ENCODE measurements around the gene DNASE1L1.
A peak's percentile ranks its signal among the peaks of the same experiment; 100 is the strongest.
"Not testable (repeated sequence)": the region's sequence is repeated elsewhere in the genome, so short reads cannot be mapped to it uniquely, and the experiment has no call there.

DNASE1L1 gene

DNA sequence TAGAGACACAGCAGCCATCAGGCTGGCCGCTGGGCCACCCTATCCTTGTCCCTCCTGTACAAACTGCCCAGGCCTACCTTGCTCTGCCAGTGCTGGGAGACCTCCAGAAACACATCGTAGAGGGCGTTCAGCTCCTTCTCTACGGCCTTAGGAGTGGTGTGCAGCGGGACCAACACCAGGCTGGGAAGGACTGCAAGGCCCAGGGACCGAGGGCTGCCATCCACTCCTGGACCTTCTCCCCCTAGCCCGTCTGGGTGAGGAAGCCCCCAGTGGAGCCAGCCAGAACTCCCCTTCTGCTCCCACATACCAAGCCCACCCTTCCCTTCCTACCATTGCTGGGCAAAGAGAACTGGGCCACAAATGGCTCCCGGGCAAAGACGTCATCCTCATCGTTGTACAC, 5.9 kb downstream of the DNASE1L1 start:
- DNase-seq = no peak

DNA sequence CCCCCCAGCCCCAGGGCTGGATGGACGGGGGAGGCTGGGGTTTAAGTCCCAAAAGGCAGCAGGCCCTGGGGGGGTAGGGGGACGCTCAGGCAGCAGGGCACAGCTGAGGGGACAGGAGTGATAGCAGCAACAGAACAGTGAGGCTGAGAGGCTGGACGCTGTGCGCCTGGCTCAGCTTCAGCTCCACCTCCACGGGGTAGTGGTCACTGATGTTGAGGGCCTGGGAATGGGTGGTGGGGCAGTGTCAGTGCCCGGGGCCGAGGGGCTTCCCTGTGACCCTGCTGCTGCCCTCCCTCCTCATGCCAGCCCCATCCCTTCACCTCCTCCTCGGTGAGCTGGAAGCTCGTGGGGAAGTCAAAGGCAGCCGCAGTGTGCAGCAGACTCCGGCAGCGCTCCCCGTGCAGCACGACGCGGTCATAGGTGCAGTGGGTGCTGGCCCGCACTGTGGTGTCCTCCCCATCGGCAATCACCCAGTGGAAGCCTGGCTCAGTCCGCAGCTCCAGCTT, 6.4 kb downstream of the DNASE1L1 start:
- no peak for DNase-seq

DNA sequence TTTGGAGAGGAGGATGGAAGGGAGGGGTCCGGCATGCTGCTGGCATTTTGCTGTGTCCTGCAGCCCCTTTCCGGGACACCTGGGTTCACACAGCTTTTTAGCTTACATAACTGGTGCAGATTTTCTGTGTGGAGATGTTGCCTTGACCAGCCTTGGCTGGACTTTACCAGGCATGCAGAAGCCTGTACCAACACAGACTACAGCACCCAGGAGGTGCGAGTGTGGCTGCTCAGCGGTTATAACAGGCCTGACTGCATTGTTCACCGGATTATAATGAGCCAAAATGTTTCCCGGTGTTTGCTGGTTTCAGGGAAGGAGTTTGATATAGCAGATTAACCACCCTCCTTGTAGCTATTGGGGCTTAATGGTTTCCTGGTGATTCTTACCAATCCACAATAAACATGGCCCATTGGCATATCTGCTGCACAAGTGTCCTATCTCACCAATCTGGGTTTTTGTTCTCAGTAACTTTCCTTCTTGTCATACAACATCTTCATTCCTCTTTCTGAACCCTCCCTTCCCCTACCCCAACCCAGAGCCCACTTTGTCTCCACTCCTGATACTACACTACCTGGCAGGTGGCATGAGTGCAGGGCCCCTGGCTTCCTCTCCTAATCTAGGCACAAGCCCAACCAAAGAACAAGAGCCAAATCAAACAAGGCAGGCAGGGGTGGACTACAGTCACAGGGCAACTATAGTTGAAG, 7.0 kb downstream of the DNASE1L1 start:
- DNase-seq = peak; percentile 25

DNA sequence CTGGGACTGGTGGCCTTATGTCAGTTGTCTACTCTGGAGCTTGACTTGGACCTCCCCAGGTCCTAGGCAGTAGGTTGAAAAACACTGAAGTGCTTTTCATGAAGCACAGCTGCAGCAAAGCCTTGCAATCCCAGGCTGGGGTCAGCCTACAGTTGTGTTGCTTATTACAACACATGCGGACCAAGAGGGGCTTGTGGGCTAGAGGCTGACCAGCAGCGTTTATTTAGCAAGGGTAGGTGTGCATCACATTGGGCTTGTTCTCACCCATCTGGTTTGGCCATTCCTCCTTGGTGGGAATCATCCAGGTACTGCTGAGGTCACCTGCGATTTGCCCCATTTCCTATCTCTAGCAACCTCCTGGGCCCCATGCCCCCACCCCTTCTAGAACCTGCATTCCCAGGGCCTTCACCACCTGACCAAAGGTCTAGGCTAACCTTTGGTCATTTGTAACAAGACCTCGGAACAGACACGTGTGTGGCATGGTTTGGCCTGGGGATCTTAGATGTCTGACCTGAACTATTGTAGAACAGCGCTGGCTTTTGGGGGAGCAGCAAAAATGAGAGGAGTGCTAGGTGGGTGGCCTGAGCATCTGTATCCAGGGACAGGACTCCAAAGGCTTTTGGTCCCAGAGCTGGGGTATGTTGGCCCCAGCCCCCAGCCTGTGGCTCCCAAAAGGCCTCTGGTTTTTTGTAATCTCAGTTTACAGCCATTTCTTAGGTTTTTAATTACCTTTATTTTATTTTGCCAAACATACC, 7.8 kb downstream of the DNASE1L1 start:
- DNase-seq = peak; percentile 44

DNA sequence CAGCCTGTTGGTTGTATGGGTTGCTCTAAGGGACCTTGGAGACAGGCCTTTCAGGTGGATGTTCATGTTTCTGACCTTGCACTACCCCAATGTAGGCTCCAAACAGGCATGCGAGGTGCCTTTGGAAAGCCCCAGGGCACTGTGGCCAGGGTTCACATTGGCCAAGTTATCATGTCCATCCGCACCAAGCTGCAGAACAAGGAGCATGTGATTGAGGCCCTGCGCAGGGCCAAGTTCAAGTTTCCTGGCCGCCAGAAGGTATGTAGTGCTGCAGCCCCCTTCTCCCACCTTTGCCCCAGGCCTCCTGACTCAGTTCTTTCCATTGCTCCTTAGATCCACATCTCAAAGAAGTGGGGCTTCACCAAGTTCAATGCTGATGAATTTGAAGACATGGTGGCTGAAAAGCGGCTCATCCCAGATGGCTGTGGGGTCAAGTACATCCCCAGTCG, 8.7 kb downstream of the DNASE1L1 start:
- not testable (repeated sequence) for DNase-seq

DNA sequence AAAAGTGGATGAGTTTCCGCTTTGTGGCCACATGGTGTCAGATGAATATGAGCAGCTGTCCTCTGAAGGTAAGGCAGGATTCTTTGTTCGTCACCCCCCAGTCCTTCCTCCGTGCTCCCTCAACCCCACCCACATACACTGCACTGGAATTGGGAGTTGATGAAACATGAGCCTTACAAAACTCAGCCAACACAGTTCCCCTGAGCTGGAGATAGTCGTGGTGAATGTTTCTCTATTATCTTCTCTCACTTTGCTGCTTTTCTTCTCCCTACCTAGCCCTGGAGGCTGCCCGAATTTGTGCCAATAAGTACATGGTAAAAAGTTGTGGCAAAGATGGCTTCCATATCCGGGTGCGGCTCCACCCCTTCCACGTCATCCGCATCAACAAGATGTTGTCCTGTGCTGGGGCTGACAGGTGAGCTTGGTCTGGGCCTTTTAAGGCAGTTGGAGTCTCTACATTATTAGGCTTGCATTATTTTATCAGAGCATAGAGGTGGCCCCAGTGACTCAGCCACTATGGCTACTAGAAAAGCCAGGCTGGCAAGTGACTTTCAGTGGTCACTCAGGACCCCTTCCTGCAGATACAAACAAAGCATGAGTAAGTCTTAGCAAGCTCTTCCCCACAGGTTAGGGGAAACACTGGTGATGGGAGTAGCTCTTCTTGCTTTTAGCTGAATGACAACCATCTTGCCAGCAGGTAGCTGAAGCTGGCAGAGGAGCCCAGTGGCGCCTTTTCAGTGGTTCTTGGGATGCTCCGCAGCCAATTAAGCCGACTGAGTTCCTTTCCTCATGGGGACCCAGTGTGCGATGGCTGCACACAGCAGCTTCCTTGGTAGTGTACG, 9.3 kb downstream of the DNASE1L1 start:
- peak; percentile 30 for DNase-seq

DNA sequence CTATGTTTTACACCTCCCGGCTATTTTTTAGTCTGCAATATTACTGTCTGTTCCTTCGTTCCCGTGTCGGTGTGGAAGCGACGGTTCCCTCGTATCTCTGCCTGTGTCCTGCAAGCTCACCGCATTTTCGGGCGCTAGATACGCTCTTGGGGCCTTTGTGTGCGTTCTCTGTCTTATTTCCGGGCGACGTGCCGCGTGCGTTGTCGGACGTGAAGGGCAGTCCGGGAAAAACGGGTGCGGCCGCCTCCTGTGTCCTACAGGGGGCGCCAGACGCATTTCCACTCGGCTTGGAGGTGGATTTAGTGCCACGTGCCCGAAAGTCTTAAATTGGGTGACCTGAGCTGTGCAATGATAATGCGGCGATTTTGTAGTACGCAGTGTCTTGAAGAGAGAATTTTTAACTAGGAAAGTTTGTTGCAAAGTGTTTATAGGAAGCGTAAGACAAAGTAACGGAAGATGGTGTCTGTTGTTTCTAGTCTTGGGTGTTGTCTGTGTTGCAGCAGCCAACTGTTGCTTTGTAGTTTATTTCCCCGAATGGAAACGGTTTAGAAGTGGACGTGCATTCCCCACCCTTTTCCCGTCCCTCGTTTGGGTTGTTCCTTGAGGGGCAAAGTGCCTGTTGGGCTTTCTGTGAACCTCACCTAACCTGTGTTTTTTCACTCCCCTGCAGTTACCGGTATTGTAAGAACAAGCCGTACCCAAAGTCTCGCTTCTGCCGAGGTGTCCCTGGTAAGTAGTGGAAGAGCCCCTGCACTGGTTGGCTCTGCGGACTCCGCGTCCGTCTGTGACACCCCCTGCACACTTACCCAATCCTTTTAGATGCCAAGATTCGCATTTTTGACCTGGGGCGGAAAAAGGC, 10.2 kb downstream of the DNASE1L1 start:
- peak; percentile 82 for DNase-seq

DNA sequence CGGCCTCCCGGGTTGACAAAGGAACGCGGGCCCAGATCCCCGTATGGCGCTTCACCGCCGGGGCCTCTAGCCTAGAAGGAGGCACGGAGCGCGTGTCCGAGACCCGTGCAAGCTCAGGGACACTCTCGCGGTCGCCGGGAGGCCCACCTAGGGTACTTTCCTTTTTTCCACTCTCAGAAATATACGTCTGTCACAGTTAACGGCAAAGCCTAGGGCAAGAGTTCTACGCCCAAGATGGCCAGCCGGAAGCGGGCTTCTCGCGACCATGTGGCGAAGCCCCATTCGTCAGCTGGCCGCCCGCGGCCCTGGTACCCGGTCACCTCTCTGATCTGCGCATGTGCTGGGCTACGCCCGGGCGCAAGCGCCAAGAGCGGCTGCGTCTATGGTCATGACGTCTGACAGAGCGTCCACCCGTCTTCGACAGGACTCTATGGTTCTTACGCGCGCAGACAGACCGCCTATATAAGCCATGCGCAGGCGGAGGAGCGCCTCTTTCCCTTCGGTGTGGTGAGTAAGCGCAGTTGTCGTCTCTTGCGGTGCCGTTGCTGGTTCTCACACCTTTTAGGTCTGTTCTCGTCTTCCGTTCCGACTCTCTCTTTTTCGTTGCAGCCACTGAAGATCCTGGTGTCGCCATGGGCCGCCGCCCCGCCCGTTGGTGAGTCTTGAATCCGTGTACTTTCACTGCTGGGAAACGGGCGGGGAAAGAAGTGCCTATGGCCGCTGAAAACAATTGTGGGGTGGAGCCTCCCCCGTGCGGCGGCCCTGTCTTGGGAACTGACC, 11.0 kb downstream of the DNASE1L1 start, which contains the start of gene RPL10:
Gene RPL10 (plus strand): TSS at position 490 of the 780 bp plus-strand sequence. CDS start 143 bp downstream, at position 633.
- peak; percentile 95 for DNase-seq

DNA sequence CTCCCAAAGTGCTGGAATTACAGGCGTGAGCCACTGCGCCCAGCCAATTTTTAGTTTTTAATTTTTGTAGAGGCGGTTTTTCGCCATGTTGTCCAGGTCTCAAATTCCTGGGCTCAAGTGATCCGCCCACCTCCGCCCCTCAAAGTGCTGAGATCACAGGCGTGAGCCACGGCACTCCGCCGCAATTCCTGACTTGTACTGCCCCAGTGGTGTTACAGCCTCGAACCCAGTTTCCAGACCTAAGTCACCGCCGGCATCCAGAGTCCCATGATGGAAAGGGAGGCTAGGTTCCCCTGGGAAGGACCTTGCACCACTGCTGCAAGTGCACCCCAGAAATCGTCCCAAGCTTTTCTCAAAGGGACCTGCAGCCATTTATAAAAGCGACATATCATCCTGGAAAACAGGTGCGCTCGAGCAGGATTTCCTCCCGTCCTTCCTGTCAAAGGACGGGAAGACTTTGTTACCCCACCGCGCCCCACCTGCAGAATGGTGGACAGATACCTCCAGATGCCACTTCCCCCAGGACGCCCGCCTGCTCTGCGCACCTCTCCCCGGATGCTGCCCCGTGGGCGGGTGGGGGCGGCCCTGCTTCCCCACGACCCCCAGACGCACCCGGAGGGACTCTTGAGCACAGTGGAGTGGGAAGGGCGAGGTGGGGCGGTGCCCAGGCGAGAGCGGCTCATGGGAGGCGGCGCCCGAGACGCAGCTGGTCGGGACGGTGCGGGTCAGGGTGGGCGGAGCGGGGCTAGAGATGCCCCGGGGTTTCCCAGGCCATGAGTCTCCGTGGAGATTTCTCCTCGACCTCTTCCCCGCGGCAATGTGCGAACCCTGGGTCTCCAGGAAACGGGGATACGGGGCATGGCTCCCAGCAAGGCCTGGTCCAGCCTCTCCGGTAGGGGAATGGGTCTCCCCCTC, 11.8 kb downstream of the DNASE1L1 start:
- peak; percentile 78 for DNase-seq

DNA sequence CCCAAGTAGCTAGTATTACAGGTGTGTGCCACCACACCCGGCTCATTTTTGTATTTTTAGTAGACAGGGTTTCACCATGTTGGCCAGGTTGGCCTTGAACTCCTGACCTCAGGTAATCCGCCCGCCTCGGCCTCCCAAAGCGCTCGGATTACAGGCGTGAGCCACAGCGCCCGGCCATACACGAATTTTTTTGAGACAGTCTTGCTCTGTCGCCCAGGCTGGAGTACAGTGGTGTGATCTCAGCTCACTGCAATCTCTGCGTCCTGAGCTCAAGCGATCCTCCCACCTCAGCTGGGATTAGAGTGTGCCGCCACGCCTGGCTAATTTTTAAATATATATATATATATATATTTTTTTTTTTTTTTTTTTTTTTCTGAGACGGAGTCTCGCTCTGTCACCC, 12.7 kb downstream of the DNASE1L1 start:
- DNase-seq = not testable (repeated sequence)

DNA sequence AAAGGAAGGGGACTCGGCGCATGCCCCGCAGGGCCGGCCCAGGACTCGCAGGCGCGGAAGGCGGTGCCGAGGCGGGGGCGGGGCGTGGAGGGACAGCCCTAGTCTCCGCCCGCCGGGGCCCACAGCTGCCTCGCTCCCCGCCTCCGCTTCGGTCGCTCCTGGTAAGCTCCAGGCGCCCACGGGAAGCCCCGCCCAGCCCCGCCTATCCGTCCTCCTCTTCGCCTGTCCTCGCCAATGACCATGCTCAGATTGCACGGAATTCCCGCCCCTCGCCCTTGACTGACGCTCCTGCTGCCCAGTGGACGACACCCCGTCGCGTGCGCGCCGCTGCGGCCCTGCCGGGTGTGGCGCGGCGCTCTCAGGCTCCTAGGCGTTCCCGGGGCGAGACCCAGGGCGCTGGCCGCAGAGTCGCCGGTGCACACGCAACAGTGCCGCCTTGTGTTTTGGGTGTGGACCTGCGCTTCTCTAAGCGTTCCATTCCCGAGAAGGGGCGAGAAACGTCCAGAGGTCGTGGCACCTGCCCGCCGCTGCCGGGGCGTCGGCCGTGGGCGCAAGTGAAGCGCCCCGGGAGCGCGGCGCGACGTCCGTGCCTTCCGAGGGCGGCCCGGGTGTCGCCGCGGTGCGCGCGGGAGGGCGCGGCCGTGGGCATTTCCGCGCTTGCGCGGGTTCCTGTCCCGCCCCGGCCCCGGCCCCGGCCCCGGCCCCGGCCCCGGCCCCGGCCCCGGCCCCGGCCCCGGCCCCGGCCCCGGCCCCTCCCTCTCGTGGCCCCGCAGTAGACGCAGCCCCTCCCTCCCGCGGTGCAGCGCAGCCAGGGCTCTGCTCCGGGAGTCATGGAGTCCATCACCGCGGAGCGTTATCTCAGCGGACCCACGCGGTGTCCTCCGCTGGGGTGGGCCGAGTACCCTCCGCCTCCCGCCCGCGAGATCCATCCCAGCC, 19.0 kb downstream of the DNASE1L1 start:
- not testable (repeated sequence) for DNase-seq

DNA sequence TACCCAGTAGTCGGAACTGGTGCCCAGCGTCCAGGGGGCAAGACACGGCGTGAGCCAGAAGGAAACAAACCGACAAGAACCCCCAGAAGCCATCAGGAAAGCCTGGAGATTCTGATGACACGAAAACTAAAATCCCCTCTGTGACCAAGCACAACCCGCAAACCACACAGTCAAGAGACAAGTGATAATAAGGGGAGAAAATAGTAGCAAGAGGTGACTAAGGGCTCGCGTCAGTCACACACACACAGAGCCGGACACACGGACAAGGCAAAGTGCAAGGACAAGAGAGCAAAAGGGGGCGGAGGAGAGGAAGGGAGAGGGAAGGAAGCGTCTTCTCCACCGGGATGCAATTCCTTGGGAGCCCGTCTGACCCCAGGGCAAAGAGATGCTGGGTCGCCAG, 20.4 kb downstream of the DNASE1L1 start:
- DNase-seq = not testable (repeated sequence)

DNA sequence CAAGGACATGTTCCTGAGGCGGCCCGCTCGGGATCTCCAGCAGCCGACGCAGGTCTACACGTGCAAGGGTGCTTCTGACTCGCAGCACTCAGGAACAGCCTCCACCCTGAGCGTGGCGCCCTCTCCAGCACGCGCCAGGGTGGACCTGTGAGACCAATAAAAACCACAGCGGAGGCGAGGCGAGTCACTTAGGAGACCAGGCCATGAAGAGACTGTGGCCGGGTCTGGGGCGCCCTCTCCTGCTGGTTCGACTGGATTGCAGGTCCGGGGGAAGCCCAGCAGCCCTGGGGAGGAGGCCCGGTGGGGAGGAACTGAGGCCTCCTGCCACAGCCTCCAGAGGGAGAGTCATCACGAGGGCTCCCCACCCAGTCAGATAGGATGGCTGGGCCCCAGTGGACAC, 21.0 kb downstream of the DNASE1L1 start:
- DNase-seq = not testable (repeated sequence)

DNA sequence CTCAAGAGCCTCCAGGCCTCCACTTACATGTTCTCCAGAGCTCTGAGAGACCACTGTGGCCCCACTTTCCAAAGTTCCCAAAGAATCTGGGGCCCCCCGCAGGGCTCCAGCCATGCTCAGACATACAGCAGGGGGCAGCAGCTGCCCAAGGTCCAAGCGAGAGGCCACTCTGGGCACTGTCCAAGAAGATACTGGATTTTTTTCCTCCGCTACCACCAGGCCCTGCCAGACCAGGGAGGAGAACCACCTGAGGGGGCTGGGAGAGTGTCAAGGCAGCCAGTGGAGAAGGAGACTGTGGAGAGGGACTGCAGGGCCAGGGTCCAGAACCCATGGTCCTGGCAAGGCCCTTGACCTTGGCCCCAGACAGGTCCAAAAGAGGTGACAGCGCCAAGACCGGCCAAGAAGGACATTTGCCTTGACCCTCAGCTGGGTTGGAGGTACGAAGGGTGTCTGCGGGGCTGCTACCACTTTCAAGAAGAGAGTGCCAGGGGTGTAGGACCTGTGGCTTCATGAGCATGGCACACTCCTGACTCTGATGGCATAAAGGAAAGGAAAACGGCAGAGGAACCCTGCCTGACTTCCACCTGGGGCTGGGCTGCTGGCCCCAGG, 24.7 kb downstream of the DNASE1L1 start:
- DNase-seq = no peak

DNA sequence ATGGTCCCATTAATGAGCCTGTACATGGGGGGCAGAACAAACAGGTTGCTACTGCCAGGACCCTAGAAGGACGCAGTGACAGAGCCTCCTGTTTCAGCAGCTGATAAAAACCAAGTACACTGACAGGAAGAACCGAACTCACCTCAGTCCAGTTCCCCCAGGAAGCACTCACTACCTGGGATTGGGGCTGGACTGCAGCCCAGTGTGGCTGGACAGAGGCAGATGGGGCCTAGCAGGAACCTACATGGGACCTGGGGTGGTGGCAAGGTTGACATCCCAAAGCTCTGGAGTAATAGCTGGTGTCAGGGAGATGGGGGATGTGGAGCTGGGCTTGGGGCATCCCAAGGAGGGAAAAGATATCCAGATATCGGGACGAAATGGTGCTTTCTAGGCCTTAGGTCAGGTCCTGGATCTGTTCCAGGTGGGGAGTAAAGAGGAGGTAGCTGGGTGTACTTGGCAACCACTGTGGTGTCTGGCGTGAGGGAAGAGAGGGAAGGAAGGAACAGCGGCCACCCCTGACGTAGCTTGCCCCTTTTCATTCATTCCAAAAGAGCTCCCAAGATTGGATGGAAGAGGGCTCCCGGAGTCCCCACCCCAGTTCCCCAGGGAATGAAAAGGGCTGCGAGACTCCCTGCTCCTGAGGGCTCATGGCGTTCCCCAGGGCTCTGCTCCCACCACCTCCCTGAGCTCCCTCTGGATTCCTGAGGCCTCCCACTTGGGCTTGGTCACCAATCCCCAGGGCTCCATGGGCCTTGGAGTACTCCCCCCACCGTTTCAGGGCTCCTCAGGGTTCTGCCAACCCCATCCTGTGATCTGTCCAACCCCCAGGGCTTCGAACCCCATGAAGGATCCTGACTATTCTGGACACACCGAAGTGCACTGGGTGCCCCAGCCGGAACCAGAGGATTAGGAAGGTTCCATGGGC, 25.4 kb downstream of the DNASE1L1 start:
- DNase-seq = no peak

DNA sequence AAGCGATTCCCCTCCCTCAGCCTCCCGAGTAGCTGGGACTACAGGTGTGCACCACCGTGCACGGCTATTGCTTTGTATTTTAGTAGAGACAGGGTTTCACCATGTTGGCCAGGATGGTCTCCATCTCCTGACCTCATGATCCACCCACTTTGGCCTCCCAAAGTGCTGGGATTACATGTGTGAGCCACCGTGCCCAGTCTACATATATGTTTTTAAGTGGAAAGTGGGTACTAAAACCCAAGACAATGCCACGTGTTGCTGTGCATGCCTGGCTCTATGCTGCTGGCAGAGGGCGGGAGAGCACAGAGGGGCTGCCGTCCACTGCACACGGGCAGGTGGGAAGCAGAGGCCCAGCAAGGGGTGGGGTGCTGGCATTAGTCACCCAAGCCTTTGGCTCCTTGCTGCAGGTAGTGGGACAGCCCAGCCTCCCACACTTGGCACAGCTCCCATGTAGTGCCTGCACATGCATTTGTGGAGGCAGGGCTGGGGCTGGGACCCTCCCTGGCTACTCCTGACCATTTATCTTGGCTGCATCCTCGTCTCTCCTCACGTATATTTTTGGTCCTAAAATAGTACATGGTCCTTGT, 26.5 kb downstream of the DNASE1L1 start:
- no peak for DNase-seq

DNA sequence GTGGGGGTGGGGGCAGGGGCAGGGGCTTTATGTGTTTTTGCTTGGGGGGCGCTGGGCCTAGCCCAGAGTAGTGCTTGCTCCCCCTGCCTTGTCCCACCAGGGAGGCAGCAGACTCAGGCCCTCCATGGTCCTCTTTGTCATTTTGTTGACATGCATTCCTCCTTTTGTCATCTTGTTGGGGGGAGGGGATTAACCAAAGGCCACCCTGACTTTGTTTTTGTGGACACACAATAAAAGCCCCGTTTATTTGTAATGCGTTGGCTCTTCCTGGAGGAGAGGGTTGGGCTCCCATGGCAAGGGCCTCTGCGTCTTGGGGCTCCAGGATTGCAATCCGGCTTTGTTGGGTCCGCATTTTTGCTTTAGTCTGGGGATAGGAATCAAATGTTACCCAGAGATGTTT, 27.8 kb downstream of the DNASE1L1 start:
- DNase-seq = no peak

All from activated CD4-positive, alpha-beta T cell treated with anti-CD3 and anti-CD28 coated beads, Interleukin-2, amount 50 U/mL, for 16 hours (primary cell).